Karpas-422 (cell line): ENCODE results near the gene ALDH9A1. TPM values are rescaled to one million over a fixed set of nuclear protein-coding genes. Genes with fewer than 3 reads are reported as not detected.
A peak's percentile ranks its signal among the peaks of the same experiment; 100 is the strongest.
"Not testable (repeated sequence)": the region's sequence is repeated elsewhere in the genome, so short reads cannot be mapped to it uniquely, and the experiment has no call there.

Source experiments
- DNase-seq: peaks from one replicate; pipeline ENCODE4 v3.0.0-alpha.2; 2015
- H2AFZ ChIP-seq: fragments of 200-600 bp; sonication (generic); 2 replicates; pipeline ENCODE4 v1.6.1; 2014; ENCODE audit warnings: antibody characterized with exemption, low read length, mixed read lengths
- H3K27ac ChIP-seq: fragments of 200-600 bp; sonication (generic); 2 replicates; pipeline ENCODE4 v1.5.1; 2014; ENCODE audit warnings: mild to moderate bottlenecking, low read length, moderate library complexity
- H3K27me3 ChIP-seq: fragments of 200-600 bp; sonication (generic); 2 replicates; pipeline ENCODE4 v1.6.1; 2014; ENCODE audit warnings: low read length, mixed read lengths
- H3K36me3 ChIP-seq: fragments of 200-600 bp; sonication (generic); 2 replicates; pipeline ENCODE4 v1.6.1; 2014; ENCODE audit warnings: low read length, mixed read lengths; ENCODE audit not compliant: insufficient read depth
- H3K4me1 ChIP-seq: fragments of 200-600 bp; sonication (generic); 2 replicates; pipeline ENCODE4 v1.6.1; 2014; ENCODE audit warnings: mild to moderate bottlenecking, low read length, mixed read lengths
- H3K4me2 ChIP-seq: fragments of 200-600 bp; sonication (generic); 2 replicates; pipeline ENCODE4 v1.6.1; 2014; ENCODE audit warnings: low read length, low read depth, mild to moderate bottlenecking; ENCODE audit not compliant: poor library complexity, severe bottlenecking
- H3K4me3 ChIP-seq: fragments of 200-600 bp; sonication (generic); 2 replicates; pipeline ENCODE4 v1.5.1; 2014; ENCODE audit warnings: mild to moderate bottlenecking, antibody characterized with exemption, low read length, mixed read lengths
- H3K79me2 ChIP-seq: fragments of 200-600 bp; sonication (generic); 2 replicates; pipeline ENCODE4 v1.6.1; 2014; ENCODE audit warnings: mild to moderate bottlenecking, low read length, mixed read lengths
- H3K9ac ChIP-seq: fragments of 200-600 bp; sonication (generic); 2 replicates; pipeline ENCODE4 v1.6.0; 2014; ENCODE audit warnings: low read length
- H3K9me2 ChIP-seq: fragments of 200-600 bp; sonication (generic), shearing (Covaris generic); replicated peaks from 2 replicates; pipeline ENCODE4 v1.6.0; 2014; ENCODE audit warnings: mild to moderate bottlenecking, low read length, moderate library complexity; ENCODE audit not compliant: insufficient read depth
- H3K9me3 ChIP-seq: fragments of 300-700, 200-600 bp; sonication (generic); 2 replicates; pipeline ENCODE4 v1.6.1; 2014; ENCODE audit warnings: low read length, mixed read lengths
- H4K20me1 ChIP-seq: fragments of 200-600 bp; sonication (generic); 2 replicates; pipeline ENCODE4 v1.6.1; 2014; ENCODE audit warnings: mild to moderate bottlenecking, antibody characterized with exemption, low read length, low read depth; ENCODE audit not compliant: insufficient read depth
- total RNA-seq: library from RNA; depleted of rRNA; stranded (reverse); fragments of >200 nt; shearing (Covaris generic); gene quantifications from 2 replicates; pipeline ENCODE4 v1.2.3, GENCODE V29; 2014; ENCODE audit warnings: low replicate concordance

ALDH9A1 gene
- total RNA-seq, 1 experiment from 2014 or later: 45.1 TPM

DNA sequence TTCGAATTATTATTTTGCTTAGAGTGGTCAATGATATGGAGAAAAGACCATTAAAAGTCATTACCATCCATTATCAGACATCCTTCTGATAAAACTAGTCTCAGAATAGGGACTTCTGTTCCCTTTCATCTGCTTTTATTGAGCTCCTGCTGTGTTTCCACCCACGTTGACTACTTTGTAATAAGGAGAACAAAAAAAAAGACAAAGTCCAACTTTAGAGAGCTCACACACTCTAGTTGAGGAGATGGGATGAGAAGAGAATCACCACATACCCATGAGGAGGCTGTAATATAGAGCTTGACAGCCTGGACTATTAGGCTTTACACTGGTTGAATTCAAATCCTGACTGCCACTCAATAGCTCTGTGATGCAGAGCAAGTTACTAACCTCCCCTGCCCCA, 27.8 kb upstream of the ALDH9A1 start:
- no peak overlapping the region for H3K9ac ChIP-seq
- H3K27ac ChIP-seq: no peak overlapping the region
- no peaks in the 10 kb centered on the region for H3K36me3 ChIP-seq
- no peak overlapping the region for H3K4me3 ChIP-seq
- H3K9me2 ChIP-seq: no peaks in the 10 kb centered on the region
- DNase-seq: no peak
- H3K9me3 ChIP-seq: no peaks in the 10 kb centered on the region
- H2AFZ ChIP-seq: no peak overlapping the region
- no peaks in the 10 kb centered on the region for H3K79me2 ChIP-seq
- H3K27me3 ChIP-seq: no peaks in the 10 kb centered on the region
- H3K4me1 ChIP-seq: no peaks in the 10 kb centered on the region
- no peaks in the 10 kb centered on the region for H4K20me1 ChIP-seq
- H3K4me2 ChIP-seq: no peak overlapping the region

GRCh38 chr1:165717918-165718515, 19.7 kb upstream of the ALDH9A1 start:
- H3K36me3 ChIP-seq: no peaks in the 10 kb centered on the region
- DNase-seq: peak; percentile 83
- no peaks in the 10 kb centered on the region for H3K9me3 ChIP-seq

GRCh38 chr1:165716265-165717051, 18.1 kb upstream of the ALDH9A1 start:
- H3K4me2 ChIP-seq, H3K27ac ChIP-seq, H4K20me1 ChIP-seq, H3K4me1 ChIP-seq, H3K27me3 ChIP-seq, H3K79me2 ChIP-seq, H2AFZ ChIP-seq, H3K9me3 ChIP-seq, H3K9me2 ChIP-seq, H3K9ac ChIP-seq, DNase-seq, H3K36me3 ChIP-seq, H3K4me3 ChIP-seq: not testable (repeated sequence)

More at GRCh38 chr1:165717918-165718515, 19.7 kb upstream of the ALDH9A1 start:
- Histone ChIP-seq H3K27me3 (no peaks in the 10 kb centered on the region), H4K20me1 (0 out of 2 replicates have a peak, but pooled peaks cover 4% of the 10 kb centered on the region), H3K4me3 (no peak overlapping the region), H3K9me2 (no peaks in the 10 kb centered on the region), H2AFZ (no peak overlapping the region), H3K27ac (no peak overlapping the region), H3K79me2 (no peaks in the 10 kb centered on the region), H3K4me2 (no peak overlapping the region), H3K4me1 (no peaks in the 10 kb centered on the region), H3K9ac (no peak overlapping the region)

GRCh38 chr1:165712764-165713163, 14.4 kb upstream of the ALDH9A1 start:
- H3K4me3 ChIP-seq: no peak overlapping the region
- no peaks in the 10 kb centered on the region for H3K9me3 ChIP-seq
- H2AFZ ChIP-seq: no peak overlapping the region
- no peaks in the 10 kb centered on the region for H3K27me3 ChIP-seq
- H3K4me1 ChIP-seq: peaks cover 5% of the 10 kb centered on the region
- no peaks in the 10 kb centered on the region for H3K36me3 ChIP-seq
- no peaks in the 10 kb centered on the region for H3K79me2 ChIP-seq
- H3K9me2 ChIP-seq: no peaks in the 10 kb centered on the region
- no peak overlapping the region for H3K9ac ChIP-seq
- H3K27ac ChIP-seq: no peak overlapping the region
- H3K4me2 ChIP-seq: no peak overlapping the region
- DNase-seq: no peak
- no peaks in the 10 kb centered on the region for H4K20me1 ChIP-seq

- no peaks in the 10 kb centered on the region for H3K79me2 ChIP-seq
- DNase-seq: no peak
- H3K9me3 ChIP-seq: no peaks in the 10 kb centered on the region
- H4K20me1 ChIP-seq: no peaks in the 10 kb centered on the region
- H3K9me2 ChIP-seq: no peaks in the 10 kb centered on the region
- no peak overlapping the region for H2AFZ ChIP-seq
- H3K4me1 ChIP-seq: peaks cover 5% of the 10 kb centered on the region
- H3K9ac ChIP-seq: no peak overlapping the region
- no peak overlapping the region for H3K27ac ChIP-seq
- no peak overlapping the region for H3K4me3 ChIP-seq
- no peak overlapping the region for H3K4me2 ChIP-seq
- H3K36me3 ChIP-seq: no peaks in the 10 kb centered on the region
- no peaks in the 10 kb centered on the region for H3K27me3 ChIP-seq
These were observed 9.8 kb upstream of the ALDH9A1 start for GRCh38 chr1:165707984-165708706.

- Histone ChIP-seq H3K27me3 (no peaks in the 10 kb centered on the region), H4K20me1 (no peaks in the 10 kb centered on the region), H3K27ac (no peak overlapping the region), H3K79me2 (no peaks in the 10 kb centered on the region), H3K9me2 (no peaks in the 10 kb centered on the region), H3K4me1 (peaks cover 2% of the 10 kb centered on the region), H3K36me3 (no peaks in the 10 kb centered on the region), H3K9ac (no peak overlapping the region), H3K9me3 (no peaks in the 10 kb centered on the region), H3K4me2 (no peak overlapping the region), H3K4me3 (no peak overlapping the region), H2AFZ (no peak overlapping the region)
- no peak for DNase-seq
These were observed 5.3 kb upstream of the ALDH9A1 start for GRCh38 chr1:165703648-165704047.

DNA sequence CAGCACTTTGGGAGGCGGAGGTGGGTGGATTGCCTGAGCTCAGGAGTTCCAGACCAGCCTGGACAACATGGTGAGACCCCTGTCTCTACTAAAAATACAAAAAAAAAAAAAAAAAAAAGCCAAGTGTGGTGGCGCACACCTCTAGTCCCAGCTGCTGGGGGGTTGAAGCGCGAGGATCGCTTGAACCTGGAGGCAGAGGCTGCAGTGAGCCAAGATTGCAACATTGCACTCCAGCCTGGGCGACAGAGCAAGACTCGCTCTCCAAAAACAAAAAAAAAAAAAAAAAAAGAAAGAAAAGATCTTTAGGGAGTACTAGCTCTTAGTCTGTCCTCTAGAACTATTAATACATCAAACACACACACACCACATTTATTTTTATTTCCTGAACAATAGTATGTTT, 3.6 kb upstream of the ALDH9A1 start:
- H3K9ac ChIP-seq, H4K20me1 ChIP-seq, H3K4me2 ChIP-seq, H3K4me1 ChIP-seq, H3K4me3 ChIP-seq, H3K9me2 ChIP-seq, H3K27ac ChIP-seq, H3K9me3 ChIP-seq, DNase-seq, H3K36me3 ChIP-seq, H2AFZ ChIP-seq, H3K27me3 ChIP-seq: not testable (repeated sequence)
- H3K79me2 ChIP-seq: peaks cover 14% of the 10 kb centered on the region

DNA sequence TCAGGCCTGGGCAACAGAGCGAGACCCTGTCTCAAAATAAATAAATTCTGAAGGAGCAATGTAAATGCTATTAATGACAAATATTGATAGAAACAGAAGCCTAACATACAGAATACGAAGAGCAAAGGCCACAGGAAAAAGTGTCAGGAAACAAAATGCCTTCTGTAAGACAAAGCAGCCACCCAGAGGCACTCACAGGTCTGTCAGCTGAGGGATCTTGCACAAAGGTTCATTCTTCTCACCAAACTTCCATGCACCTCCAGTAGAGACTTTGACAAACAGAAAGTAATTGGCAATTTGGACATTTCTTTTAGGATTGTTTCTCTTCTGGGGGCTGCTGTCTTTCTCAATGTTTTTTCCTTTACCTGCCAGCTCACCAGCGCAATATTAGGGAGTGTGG, 1.2 kb upstream of the ALDH9A1 start:
- DNase-seq: no peak
- Histone ChIP-seq H2AFZ (no peak overlapping the region), H3K4me2 (no peak overlapping the region), H3K36me3 (peaks cover 4% of the 10 kb centered on the region), H3K9ac (no peak overlapping the region), H3K4me1 (peaks cover 16% of the 10 kb centered on the region), H3K79me2 (peaks cover 36% of the 10 kb centered on the region), H3K27ac (no peak overlapping the region), H3K4me3 (no peak overlapping the region), H3K27me3 (no peaks in the 10 kb centered on the region), H4K20me1 (no peaks in the 10 kb centered on the region), H3K9me3 (no peaks in the 10 kb centered on the region), H3K9me2 (no peaks in the 10 kb centered on the region)
